ENCODE data around the gene LGALS9. TPM values are rescaled to one million over a fixed set of nuclear protein-coding genes. Genes with fewer than 3 reads are reported as not detected.
"Not testable (repeated sequence)": the region's sequence is repeated elsewhere in the genome, so short reads cannot be mapped to it uniquely, and the experiment has no call there.

Gene LGALS9
- total RNA-seq, 4 donors from 2014 or later: 8.9 to 36.4 (median 18.0) TPM

DNA sequence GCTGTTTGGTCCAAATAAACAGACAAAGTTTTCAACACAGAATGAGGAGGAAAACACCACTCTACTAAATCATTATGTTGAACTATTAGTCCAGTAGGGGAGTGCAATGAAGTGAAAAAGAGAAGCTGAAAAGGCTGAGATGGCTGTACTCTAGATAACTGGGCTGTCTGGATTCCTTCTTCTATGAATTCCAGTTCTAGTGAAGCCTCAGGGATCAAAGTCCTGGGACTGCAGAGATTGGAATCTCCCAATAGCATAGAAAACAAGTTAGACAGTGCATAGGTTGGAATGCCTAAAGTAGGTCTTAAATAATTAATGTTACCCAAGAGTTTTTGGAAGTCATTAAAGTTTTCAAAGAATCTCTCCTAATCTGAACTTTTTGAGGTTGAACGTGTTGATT, 59.9 kb downstream of the LGALS9 start:
- 93% methylated on average over 1 of the region's 1 CpG for WGBS, 2 donors
- DNase-seq: no peak
- no peaks in the 10 kb centered on the region for H3K4me1 ChIP-seq
- no peaks in the 10 kb centered on the region for H3K27me3 ChIP-seq
- no peaks in the 10 kb centered on the region for H3K36me3 ChIP-seq
- H3K4me3 ChIP-seq (replicated peaks in 1 of 3): no peak overlapping the region
- H3K27ac ChIP-seq: no peak overlapping the region
- TF ChIP-seq, protein P1, sequence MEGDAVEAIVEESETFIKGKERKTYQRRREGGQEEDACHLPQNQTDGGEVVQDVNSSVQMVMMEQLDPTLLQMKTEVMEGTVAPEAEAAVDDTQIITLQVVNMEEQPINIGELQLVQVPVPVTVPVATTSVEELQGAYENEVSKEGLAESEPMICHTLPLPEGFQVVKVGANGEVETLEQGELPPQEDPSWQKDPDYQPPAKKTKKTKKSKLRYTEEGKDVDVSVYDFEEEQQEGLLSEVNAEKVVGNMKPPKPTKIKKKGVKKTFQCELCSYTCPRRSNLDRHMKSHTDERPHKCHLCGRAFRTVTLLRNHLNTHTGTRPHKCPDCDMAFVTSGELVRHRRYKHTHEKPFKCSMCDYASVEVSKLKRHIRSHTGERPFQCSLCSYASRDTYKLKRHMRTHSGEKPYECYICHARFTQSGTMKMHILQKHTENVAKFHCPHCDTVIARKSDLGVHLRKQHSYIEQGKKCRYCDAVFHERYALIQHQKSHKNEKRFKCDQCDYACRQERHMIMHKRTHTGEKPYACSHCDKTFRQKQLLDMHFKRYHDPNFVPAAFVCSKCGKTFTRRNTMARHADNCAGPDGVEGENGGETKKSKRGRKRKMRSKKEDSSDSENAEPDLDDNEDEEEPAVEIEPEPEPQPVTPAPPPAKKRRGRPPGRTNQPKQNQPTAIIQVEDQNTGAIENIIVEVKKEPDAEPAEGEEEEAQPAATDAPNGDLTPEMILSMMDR (IDR thresholded peaks at IDR 0.05): no peak
- TF ChIP-seq POLR2A (IDR thresholded peaks at IDR 0.05): no peak
- intact Hi-C loops (cut with DNase I): no loop called here
- H3K9me3 ChIP-seq: no peaks in the 10 kb centered on the region

DNA sequence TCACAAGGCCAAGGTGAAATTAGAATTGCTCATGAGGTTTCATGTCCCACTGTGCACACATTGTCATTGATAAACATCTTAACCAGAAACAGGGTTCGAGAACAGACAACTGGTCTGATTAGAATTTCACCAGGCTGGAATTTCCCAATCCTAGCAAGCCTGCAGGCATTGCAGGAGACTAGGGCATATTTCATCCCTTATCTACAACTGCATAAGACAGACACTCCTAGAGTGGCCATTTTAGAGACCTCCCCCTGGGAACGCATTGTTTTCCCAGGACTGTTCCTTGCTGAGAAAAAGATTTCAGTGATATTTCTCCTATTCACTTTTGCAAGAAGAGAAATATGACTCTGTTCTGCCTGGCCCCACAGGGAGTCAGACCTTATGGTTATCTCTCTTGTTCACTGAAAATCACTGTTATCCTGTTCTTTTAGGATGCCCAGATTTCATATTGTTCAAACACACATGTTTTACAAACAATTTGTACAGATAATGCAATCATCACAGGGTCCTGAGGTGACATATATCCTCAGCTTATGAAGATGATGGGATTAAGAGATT, 64.3 kb downstream of the LGALS9 start:
- H3K4me3 ChIP-seq (replicated peaks in 1 of 3); H3K36me3 ChIP-seq; DNase-seq; H3K9me3 ChIP-seq; intact Hi-C loops (cut with DNase I); H3K27ac ChIP-seq; H3K27me3 ChIP-seq; H3K4me1 ChIP-seq: not testable (repeated sequence)
- 63 to 74% methylated on average over 2 of the region's 2 CpGs for WGBS, 2 donors

Small RNA genes within 50 kb of the gene (small RNA-seq; reads per million reads assigned to genes)
- not detected for gene AC015688.1
- gene AC015688.2: not detected
- gene AC015688.5: not detected
- gene CPDP1: not detected

Other genes with a start within 250 kb of the LGALS9 start
- gene KSR1, start 174.7 kb upstream of the LGALS9 start, total RNA-seq: 10 to 100 TPM; 35.9 to 75.5 (median 67.7) TPM
- gene NOS2, start 169.3 kb downstream of the LGALS9 start, total RNA-seq: 1 to 10 TPM in 1 of 4 donors, under 1 TPM in 1, not detected in 2; 0.22 to 1.1 TPM